Esophagus muscularis mucosa (tissue), 4 donors: ENCODE measurements around the gene YEATS4. TPM values are rescaled to one million over a fixed set of nuclear protein-coding genes. Genes with fewer than 3 reads are reported as not detected.

Source experiments
- DNase-seq: peaks from one replicate; pipeline ENCODE4 v3.0.0-alpha.2; 2017; ENCODE audit errors: extremely low spot score
- H3K27ac ChIP-seq, 4 donors: fragments of 200-600 bp; sonication (generic); replicated peaks in 1 of 4; 1 replicate in 3 of 4; 2 replicates in 1 of 4; pipeline ENCODE4 v1.5.1; 2016 to 2019; ENCODE audit warnings: mild to moderate bottlenecking in 1 of 4
- H3K27me3 ChIP-seq, 4 donors: fragments of 200-600 bp; sonication (generic); one replicate each; pipeline versions ENCODE4 v1.5.1 to v1.6.0; 2016 to 2019
- H3K36me3 ChIP-seq, 4 donors: fragments of 200-600 bp; sonication (generic); one replicate each; pipeline ENCODE4 v1.5.1; 2016 to 2019
- H3K4me1 ChIP-seq, 4 donors: fragments of 200-600 bp; sonication (generic); one replicate each; pipeline ENCODE4 v1.5.1; 2016 to 2019
- H3K4me3 ChIP-seq, 4 donors: fragments of 200-600 bp; sonication (generic); 1 replicate in 2 of 4; 2 replicates in 2 of 4; pipeline ENCODE4 v1.5.1; 2016 to 2019; ENCODE audit warnings: mild to moderate bottlenecking in 4 of 4, moderate library complexity in 1 of 4
- H3K9me3 ChIP-seq, 4 donors: fragments of 200-600 bp; sonication (generic); 1 replicate in 3 of 4; 2 replicates in 1 of 4; pipeline ENCODE4 v1.5.1; 2016 to 2019
- EP300 ChIP-seq: sonication (generic); formaldehyde crosslinking; IDR thresholded peaks from one replicate; pipeline ENCODE4 v1.6.1; 2017; ENCODE audit warnings: antibody characterized with exemption
- POLR2A ChIP-seq: fragments of 450-650 bp; IDR thresholded peaks from one replicate; pipeline ENCODE4 v1.6.1; 2017; ENCODE audit warnings: antibody characterized with exemption, moderate library complexity, mild to moderate bottlenecking, low read depth
- POLR2AphosphoS5 ChIP-seq, 2 donors: sonication (generic); formaldehyde crosslinking; IDR thresholded peaks; one replicate each; pipeline ENCODE4 v1.6.1; 2017; ENCODE audit warnings: antibody characterized with exemption in 2 of 2
- WGBS: methylation state at CpG from one replicate; pipeline ENCODE4 v1.1.5; 2018; 5-methylcytosine and 5-hydroxymethylcytosine counted together
- intact Hi-C: fragments of 100-400 bp; cut with DNase I; formaldehyde crosslinking; loops from one replicate; pipeline ENCODE4 v1.15.1; 2023
- total RNA-seq, 4 donors: library from RNA; depleted of rRNA; stranded (reverse); fragments of >200 nt; gene quantifications; one replicate each; pipeline versions ENCODE4 v1.1.0 to v1.2.1, GENCODE V29; 2016
- TF ChIP-seq, protein P1 (sequence below), 3 experiments: fragments of 200-600 bp in 2 of 3; fragments of 450-650 bp in 1 of 3; sonication (generic) in 2 of 3; IDR thresholded peaks; one replicate each; pipeline ENCODE4 v1.5.1; 2017 to 2019; ENCODE audit warnings: antibody characterized with exemption in 3 of 3, mild to moderate bottlenecking in 2 of 3, moderate library complexity in 1 of 3

YEATS4 gene
- total RNA-seq, 4 donors from 2014 or later = 5.7 to 17.6 (median 11.5) TPM

DNA sequence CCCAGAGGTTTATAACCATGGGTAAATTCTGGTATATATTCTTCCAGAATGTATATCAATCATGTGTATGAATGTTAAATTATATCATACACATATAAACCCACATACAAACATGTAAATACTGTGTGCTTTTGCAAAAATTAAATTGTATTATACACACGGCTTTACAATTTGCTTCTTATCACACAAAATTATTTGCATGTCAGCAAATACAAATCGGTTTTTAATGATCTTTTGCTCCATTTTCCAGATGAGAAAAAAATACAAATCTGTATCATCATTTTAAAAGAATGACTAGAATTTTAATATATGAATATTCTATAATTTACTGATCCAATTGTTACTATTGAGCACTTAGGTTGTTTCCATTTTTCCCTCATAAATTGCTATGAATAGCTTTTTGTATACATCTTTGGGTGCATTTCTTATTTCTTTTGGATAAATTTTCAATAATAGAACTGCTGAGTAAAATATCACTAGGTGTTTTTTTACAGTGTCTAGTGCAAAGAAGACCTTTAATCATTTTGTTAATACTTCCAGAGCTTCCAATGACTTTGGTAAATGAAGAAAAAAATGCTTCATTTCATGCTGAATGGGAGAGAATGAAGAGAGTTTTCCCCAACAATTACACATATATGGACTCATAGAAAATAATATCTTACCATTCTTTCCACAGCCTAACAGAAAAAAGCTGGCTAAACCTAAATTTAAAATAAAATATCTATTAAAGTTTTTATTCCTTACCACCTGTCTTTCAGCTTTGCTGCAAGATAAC is 7.9 kb upstream of the YEATS4 start:
- no peaks in the 10 kb centered on the region for H3K9me3 ChIP-seq
- H3K27ac ChIP-seq = no peak overlapping the region
- H3K4me3 ChIP-seq = no peak overlapping the region
- DNase-seq = no peak
- H3K4me1 ChIP-seq = no peaks in the 10 kb centered on the region
- no peaks in the 10 kb centered on the region for H3K36me3 ChIP-seq
- TF ChIP-seq POLR2AphosphoS5 (IDR thresholded peaks at IDR 0.05) (no peak), POLR2A (no peak), EP300 (no peak)
- TF ChIP-seq, protein P1, sequence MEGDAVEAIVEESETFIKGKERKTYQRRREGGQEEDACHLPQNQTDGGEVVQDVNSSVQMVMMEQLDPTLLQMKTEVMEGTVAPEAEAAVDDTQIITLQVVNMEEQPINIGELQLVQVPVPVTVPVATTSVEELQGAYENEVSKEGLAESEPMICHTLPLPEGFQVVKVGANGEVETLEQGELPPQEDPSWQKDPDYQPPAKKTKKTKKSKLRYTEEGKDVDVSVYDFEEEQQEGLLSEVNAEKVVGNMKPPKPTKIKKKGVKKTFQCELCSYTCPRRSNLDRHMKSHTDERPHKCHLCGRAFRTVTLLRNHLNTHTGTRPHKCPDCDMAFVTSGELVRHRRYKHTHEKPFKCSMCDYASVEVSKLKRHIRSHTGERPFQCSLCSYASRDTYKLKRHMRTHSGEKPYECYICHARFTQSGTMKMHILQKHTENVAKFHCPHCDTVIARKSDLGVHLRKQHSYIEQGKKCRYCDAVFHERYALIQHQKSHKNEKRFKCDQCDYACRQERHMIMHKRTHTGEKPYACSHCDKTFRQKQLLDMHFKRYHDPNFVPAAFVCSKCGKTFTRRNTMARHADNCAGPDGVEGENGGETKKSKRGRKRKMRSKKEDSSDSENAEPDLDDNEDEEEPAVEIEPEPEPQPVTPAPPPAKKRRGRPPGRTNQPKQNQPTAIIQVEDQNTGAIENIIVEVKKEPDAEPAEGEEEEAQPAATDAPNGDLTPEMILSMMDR (IDR thresholded peaks at IDR 0.05) = no peak
- WGBS = 72% methylated on average over 2 of the region's 2 CpGs
- H3K27me3 ChIP-seq = no peaks in the 10 kb centered on the region
- intact Hi-C loops = no loop called here

DNA sequence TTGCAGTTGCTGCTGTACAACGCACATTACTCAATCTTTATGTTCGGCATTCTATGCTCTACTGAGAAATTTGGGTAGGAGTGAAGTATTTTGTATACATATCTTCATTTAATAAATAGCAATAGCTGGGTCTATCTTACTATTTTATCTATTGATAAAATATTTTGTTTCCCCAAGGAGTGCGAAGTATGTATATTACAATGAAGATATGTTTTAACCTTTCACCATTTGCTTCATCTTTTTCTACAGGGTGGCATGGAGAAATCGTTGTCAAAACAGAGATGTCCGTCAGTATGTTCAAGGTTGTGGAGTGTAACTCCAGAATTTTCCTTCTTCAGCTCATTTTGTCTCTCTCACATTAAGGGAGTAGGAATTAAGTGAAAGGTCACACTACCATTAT is 6.6 kb upstream of the YEATS4 start:
- no peak overlapping the region for H3K27ac ChIP-seq
- no peaks in the 10 kb centered on the region for H3K9me3 ChIP-seq
- intact Hi-C loops = no loop called here
- DNase-seq = no peak
- TF ChIP-seq EP300 (no peak), POLR2A (no peak), POLR2AphosphoS5 (IDR thresholded peaks at IDR 0.05) (no peak)
- TF ChIP-seq, protein P1 (IDR thresholded peaks at IDR 0.05) = no peak
- no peaks in the 10 kb centered on the region for H3K36me3 ChIP-seq
- WGBS = 88% methylated on average over 5 of the region's 5 CpGs
- peaks cover 0 to 8% (median 6%) of the 10 kb centered on the region in 4 donors for H3K4me1 ChIP-seq
- no peaks in the 10 kb centered on the region for H3K27me3 ChIP-seq
- H3K4me3 ChIP-seq = no peak overlapping the region

DNA sequence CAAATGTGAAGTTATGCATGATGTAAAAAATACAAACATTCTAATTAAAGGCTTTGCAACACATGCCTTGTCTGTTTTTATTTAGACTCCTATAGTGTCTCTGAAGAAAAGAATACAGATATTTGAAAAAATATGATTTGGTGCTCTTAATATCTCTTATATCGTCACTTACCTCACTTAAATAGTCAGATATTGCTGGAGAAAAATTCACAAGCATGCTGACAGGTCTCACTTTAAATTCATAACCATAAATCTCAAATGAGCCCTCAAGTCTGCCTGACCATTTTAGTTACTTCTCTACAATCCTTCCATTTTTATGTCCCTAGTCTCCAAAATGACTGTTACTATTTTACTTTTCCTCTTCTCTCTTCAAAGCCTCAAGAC is 5.4 kb upstream of the YEATS4 start:
- intact Hi-C loops = no loop called here
- 87% methylated on average over 1 of the region's 1 CpG for WGBS

DNA sequence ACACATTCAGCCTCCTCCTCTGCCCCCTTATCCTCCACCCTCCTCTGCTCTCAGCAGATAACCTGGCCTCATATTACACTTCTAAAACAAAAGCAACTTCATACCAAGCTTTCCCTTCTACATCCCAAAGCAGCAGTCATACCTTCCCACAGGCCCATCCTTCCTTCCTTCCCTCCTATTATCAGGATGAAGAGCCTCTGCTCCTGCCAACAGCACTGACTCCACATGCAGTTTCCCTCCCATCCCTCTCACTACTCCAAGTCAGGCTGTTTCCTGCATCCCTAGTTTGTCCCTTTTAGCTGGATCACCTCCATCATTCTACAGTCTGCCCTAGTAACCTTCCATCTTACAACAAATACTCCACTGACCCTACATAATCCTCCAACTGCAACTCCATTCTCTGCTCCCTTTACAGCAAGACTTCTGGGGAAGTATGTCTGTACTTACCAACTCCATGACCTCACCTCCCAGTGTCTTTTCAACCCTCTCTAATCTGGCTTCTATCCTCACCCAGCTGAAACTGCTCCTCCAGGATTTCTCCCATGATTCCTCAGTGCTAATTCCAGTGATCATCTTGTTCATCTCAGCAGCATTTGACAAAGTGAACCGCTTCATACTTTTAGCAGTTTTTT is 4.9 kb upstream of the YEATS4 start:
- Histone ChIP-seq H3K9me3 (no peaks in the 10 kb centered on the region), H3K27ac (no peak overlapping the region), H3K36me3 (no peaks in the 10 kb centered on the region), H3K4me1 (peaks cover 5 to 16% (median 13%) of the 10 kb centered on the region in 4 donors), H3K27me3 (no peaks in the 10 kb centered on the region), H3K4me3 (no peak overlapping the region)
- no peak for DNase-seq
- intact Hi-C loops = loop anchor here (5.0 kb wide), 2 partner anchors 228 to 288 kb away; no protein-coding TSS in a partner anchor
- TF ChIP-seq POLR2A (no peak), EP300 (no peak)
- TF ChIP-seq, protein P1 (IDR thresholded peaks at IDR 0.05) = no peak
- 48% methylated on average over 1 of the region's 1 CpG for WGBS

More for the DNA sequence above, 5.4 kb upstream of the YEATS4 start:
- H3K4me3 ChIP-seq = no peak overlapping the region
- H3K27ac ChIP-seq = no peak overlapping the region
- no peaks in the 10 kb centered on the region for H3K9me3 ChIP-seq
- TF ChIP-seq, protein P1 (IDR thresholded peaks at IDR 0.05) = no peak
- TF ChIP-seq POLR2AphosphoS5 (IDR thresholded peaks at IDR 0.05) = no peak
- no peak for TF ChIP-seq EP300
- no peak for TF ChIP-seq POLR2A
- peaks cover 4 to 13% (median 11%) of the 10 kb centered on the region in 4 donors for H3K4me1 ChIP-seq
- no peaks in the 10 kb centered on the region for H3K36me3 ChIP-seq
- DNase-seq = no peak
- H3K27me3 ChIP-seq = no peaks in the 10 kb centered on the region
